ENCODE results near the gene SLC30A10. TPM values are rescaled to one million over a fixed set of nuclear protein-coding genes. Genes with fewer than 3 reads are reported as not detected.

SLC30A10 gene
- total RNA-seq, result not detected

GRCh38 chr1:219927956-219928790 lies at the start of gene SLC30A10:
TSS of gene SLC30A10 (minus strand) at chr1:219928557. CDS start at chr1:219928440, 117 bp downstream.
- H3K4me1 ChIP-seq, result peaks cover 10 to 12% (median 11%) of the 10 kb centered on the region in 4 donors
- H3K27me3 ChIP-seq, result peaks cover 0 to 11% (median 7%) of the 10 kb centered on the region in 4 donors
- H3K9me3 ChIP-seq, result no peaks in the 10 kb centered on the region
- DNase-seq (peak in 1 of 2 donors; percentile 83), ATAC-seq (ENCODE audit: low FRiP score in 2 of 2) (peak; percentile 16 to 38)
- peak within 1 kb of the TSS in 3 of 4 donors; percentile 26 to 43 (median 31) for H3K4me3 ChIP-seq
- no peaks in the 10 kb centered on the region for H3K36me3 ChIP-seq
- no peak for TF ChIP-seq EP300 (IDR thresholded peaks at IDR 0.05)
- no peak for TF ChIP-seq POLR2AphosphoS5 (IDR thresholded peaks at IDR 0.05)
- TF ChIP-seq, protein P1, sequence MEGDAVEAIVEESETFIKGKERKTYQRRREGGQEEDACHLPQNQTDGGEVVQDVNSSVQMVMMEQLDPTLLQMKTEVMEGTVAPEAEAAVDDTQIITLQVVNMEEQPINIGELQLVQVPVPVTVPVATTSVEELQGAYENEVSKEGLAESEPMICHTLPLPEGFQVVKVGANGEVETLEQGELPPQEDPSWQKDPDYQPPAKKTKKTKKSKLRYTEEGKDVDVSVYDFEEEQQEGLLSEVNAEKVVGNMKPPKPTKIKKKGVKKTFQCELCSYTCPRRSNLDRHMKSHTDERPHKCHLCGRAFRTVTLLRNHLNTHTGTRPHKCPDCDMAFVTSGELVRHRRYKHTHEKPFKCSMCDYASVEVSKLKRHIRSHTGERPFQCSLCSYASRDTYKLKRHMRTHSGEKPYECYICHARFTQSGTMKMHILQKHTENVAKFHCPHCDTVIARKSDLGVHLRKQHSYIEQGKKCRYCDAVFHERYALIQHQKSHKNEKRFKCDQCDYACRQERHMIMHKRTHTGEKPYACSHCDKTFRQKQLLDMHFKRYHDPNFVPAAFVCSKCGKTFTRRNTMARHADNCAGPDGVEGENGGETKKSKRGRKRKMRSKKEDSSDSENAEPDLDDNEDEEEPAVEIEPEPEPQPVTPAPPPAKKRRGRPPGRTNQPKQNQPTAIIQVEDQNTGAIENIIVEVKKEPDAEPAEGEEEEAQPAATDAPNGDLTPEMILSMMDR (IDR thresholded peaks at IDR 0.05), result no peak
- TF ChIP-seq POLR2A (IDR thresholded peaks at IDR 0.05), result no peak
- WGBS, 2 donors, result 1 to 9% methylated on average over 10 to 46 of the region's 91 CpGs
- no peak within 1 kb of the TSS for H3K27ac ChIP-seq

- no peak for TF ChIP-seq POLR2A (IDR thresholded peaks at IDR 0.05)
- TF ChIP-seq POLR2AphosphoS5 (IDR thresholded peaks at IDR 0.05), result no peak
- TF ChIP-seq, protein P1 (IDR thresholded peaks at IDR 0.05), result no peak
- TF ChIP-seq EP300 (IDR thresholded peaks at IDR 0.05), result no peak
- no peaks in the 10 kb centered on the region for H3K9me3 ChIP-seq
- H3K4me3 ChIP-seq, result no peak overlapping the region
- 89 to 92% methylated on average over 3 of the region's 3 CpGs for WGBS, 2 donors
- H3K4me1 ChIP-seq, result no peaks in the 10 kb centered on the region
- DNase-seq (no peak), ATAC-seq (ENCODE audit: low FRiP score in 2 of 2) (no peak)
- peaks cover 21 to 93% (median 39%) of the 10 kb centered on the region in 4 donors for H3K36me3 ChIP-seq
- H3K27ac ChIP-seq, result no peak overlapping the region
- no peaks in the 10 kb centered on the region for H3K27me3 ChIP-seq
Observed at GRCh38 chr1:219973213-219973612, 44.9 kb upstream of the SLC30A10 start.

DNA sequence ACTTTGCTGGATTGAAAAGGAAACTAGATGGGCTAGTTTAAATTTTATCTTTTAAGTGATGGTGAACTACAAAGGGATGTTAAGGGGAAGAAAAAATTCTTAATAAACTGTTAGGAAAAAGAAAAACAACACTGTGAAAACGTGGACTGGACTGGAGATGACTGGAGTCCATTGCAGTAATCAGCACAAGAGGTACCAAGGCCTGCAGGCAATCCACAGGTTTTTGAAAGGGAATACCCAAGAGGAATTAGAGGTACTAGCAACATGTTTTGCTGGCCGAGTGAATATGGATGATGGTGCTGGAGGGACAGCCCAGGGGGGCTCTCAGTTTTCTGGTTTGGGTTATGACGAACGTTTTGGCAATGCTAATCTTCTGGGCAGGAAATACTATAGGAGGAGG lies 39.0 kb upstream of the SLC30A10 start:
- Histone ChIP-seq H3K4me1 (no peaks in the 10 kb centered on the region), H3K9me3 (no peaks in the 10 kb centered on the region), H3K27ac (no peak overlapping the region), H3K27me3 (no peaks in the 10 kb centered on the region), H3K4me3 (no peak overlapping the region), H3K36me3 (peaks cover 15 to 44% (median 20%) of the 10 kb centered on the region in 4 donors)
- DNase-seq (no peak), ATAC-seq (ENCODE audit: low FRiP score in 2 of 2) (no peak)
- TF ChIP-seq POLR2A (IDR thresholded peaks at IDR 0.05) (no peak), POLR2AphosphoS5 (IDR thresholded peaks at IDR 0.05) (no peak), EP300 (IDR thresholded peaks at IDR 0.05) (no peak)
- TF ChIP-seq, protein P1 (IDR thresholded peaks at IDR 0.05), result no peak
- 85 to 91% methylated on average over 4 of the region's 4 CpGs for WGBS, 2 donors

DNA sequence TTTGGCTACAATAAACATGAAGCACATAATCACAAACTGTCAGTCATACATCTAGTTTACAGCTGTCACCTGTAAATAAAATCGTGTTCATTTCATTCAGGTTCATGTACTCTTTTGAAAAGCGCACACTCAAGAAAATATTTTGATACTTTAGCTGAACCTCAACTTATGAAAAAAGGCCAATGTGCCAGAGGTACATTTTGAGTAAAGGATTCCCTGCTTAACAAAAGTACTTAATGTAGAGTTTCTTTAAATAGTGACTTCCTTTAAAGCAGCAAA lies 37.7 kb upstream of the SLC30A10 start:
- Histone ChIP-seq H3K9me3 (no peaks in the 10 kb centered on the region), H3K4me1 (no peaks in the 10 kb centered on the region), H3K4me3 (no peak overlapping the region), H3K36me3 (peaks cover 15 to 32% (median 17%) of the 10 kb centered on the region in 4 donors), H3K27ac (no peak overlapping the region), H3K27me3 (no peaks in the 10 kb centered on the region)
- WGBS, 2 donors, result 83 to 88% methylated on average over 2 of the region's 2 CpGs
- DNase-seq (no peak), ATAC-seq (ENCODE audit: low FRiP score in 2 of 2) (no peak)
- TF ChIP-seq POLR2AphosphoS5 (IDR thresholded peaks at IDR 0.05) (no peak), POLR2A (IDR thresholded peaks at IDR 0.05) (no peak), EP300 (IDR thresholded peaks at IDR 0.05) (no peak)
- TF ChIP-seq, protein P1 (IDR thresholded peaks at IDR 0.05), result no peak

Data from upper lobe of left lung (tissue), 6 donors.